ENCODE data around the gene RARG.

Gene RARG

GRCh38 chr12:53239643-53240258, 7.7 kb upstream of the RARG start:
- Histone ChIP-seq H3K9ac (ENCODE audit: low read length) (no peak overlapping the region), H3K4me1 (ENCODE audit: control insufficient read depth, insufficient read depth, low read depth, low read length) (no peaks in the 10 kb centered on the region), H3K4ac (ENCODE audit: low read depth in 1 of 2, low read length in 2 of 2) (no peak overlapping the region), H4K91ac (ENCODE audit: low read length) (no peak overlapping the region), H3K27me3 (ENCODE audit: control insufficient read depth in 1 of 2, insufficient read depth in 1 of 2, low read length in 2 of 2) (peaks cover 27 to 57% of the 10 kb centered on the region in 2 experiments), H3K14ac (ENCODE audit: low read length in 2 of 2) (no peak overlapping the region), H3K18ac (ENCODE audit: low read depth in 1 of 2, low read length in 2 of 2) (no peak overlapping the region), H3K23ac (ENCODE audit: low read length in 2 of 2) (no peak overlapping the region), H2AFZ (ENCODE audit: low read depth, low read length) (no peak overlapping the region), H3K4me3 (ENCODE audit: insufficient read depth in 1 of 2, low read depth in 1 of 2, low read length in 2 of 2) (no peak overlapping the region), H3K4me2 (ENCODE audit: low read length, poor library complexity, severe bottlenecking) (no peak overlapping the region), H2BK5ac (ENCODE audit: low read depth, low read length, poor library complexity, severe bottlenecking) (no peak overlapping the region), H3K27ac (ENCODE audit: low read length, poor library complexity, severe bottlenecking) (no peak overlapping the region), H2BK15ac (ENCODE audit: low read depth, poor library complexity, severe bottlenecking) (no peak overlapping the region), H2BK120ac (ENCODE audit: low read depth, low read length) (no peak overlapping the region), H3K79me1 (replicated peaks; ENCODE audit: low read length, poor library complexity, severe bottlenecking) (no peaks in the 10 kb centered on the region), H3K36me3 (ENCODE audit: control insufficient read depth in 1 of 2, insufficient read depth in 2 of 2, low read depth in 1 of 2, low read length in 2 of 2) (no peaks in the 10 kb centered on the region), H4K8ac (ENCODE audit: low read length) (no peak overlapping the region), H2AK5ac (ENCODE audit: low read length, severe bottlenecking) (no peak overlapping the region), H2BK12ac (ENCODE audit: low read length in 2 of 2) (no peak overlapping the region), H3K9me3 (ENCODE audit: control insufficient read depth, low read length) (no peaks in the 10 kb centered on the region)
- 89% methylated on average over 10 of the region's 10 CpGs for WGBS
- no peak for DNase-seq

DNA sequence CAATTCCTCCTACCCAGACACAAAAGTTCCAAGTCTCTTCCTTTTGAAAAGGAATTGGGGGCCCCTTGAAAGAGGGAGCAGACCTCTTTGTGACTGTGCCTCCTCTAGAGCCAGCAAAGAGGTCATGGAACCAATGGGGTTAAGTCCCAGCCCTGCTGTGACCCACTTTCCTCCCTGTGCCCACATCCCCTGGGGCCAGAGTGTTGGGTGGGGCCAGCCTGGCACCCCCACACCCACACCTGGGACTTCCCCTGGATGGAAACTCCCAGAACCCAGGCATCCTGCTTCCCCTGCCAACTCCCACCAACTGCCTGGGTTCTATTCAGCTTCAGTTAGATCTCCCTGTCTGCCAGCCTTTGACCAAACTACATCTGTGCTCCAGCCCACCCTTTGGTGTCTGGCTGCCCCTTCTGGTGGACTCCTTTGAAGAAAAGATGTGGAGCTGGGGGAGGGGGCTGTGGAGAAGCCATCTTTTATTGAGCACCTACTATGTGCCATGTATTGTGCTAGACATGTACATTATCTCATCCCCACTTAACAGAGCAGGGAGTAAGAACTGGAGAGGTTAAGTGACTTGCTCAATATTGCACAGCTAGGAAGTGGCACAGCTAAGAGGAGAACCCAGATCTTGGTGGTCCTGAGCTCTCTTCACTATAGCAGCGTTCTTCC, 4.6 kb upstream of the RARG start:
- no peak overlapping the region for H3K18ac ChIP-seq (ENCODE audit: low read depth in 1 of 2, low read length in 2 of 2)
- H3K27me3 ChIP-seq (ENCODE audit: control insufficient read depth in 1 of 2, insufficient read depth in 1 of 2, low read length in 2 of 2): peaks cover 0 to 41% of the 10 kb centered on the region in 2 experiments
- no peak for DNase-seq
- no peak overlapping the region for H2BK5ac ChIP-seq (ENCODE audit: low read depth, low read length, poor library complexity, severe bottlenecking)
- WGBS: 80% methylated on average over 1 of the region's 1 CpG
- peaks cover 1% of the 10 kb centered on the region for H3K79me1 ChIP-seq (replicated peaks; ENCODE audit: low read length, poor library complexity, severe bottlenecking)
- no peak overlapping the region for H2AK5ac ChIP-seq (ENCODE audit: low read length, severe bottlenecking)
- H2AFZ ChIP-seq (ENCODE audit: low read depth, low read length): no peak overlapping the region
- H3K36me3 ChIP-seq (ENCODE audit: control insufficient read depth in 1 of 2, insufficient read depth in 2 of 2, low read depth in 1 of 2, low read length in 2 of 2): no peaks in the 10 kb centered on the region
- no peak overlapping the region for H4K8ac ChIP-seq (ENCODE audit: low read length)
- no peak overlapping the region for H3K27ac ChIP-seq (ENCODE audit: low read length, poor library complexity, severe bottlenecking)
- peaks cover 16% of the 10 kb centered on the region for H3K4me1 ChIP-seq (ENCODE audit: control insufficient read depth, insufficient read depth, low read depth, low read length)
- no peak overlapping the region for H3K4me3 ChIP-seq (ENCODE audit: insufficient read depth in 1 of 2, low read depth in 1 of 2, low read length in 2 of 2)
- no peak overlapping the region for H3K14ac ChIP-seq (ENCODE audit: low read length in 2 of 2)
- H2BK12ac ChIP-seq (ENCODE audit: low read length in 2 of 2): no peak overlapping the region
- no peak overlapping the region for H3K4me2 ChIP-seq (ENCODE audit: low read length, poor library complexity, severe bottlenecking)
- H3K23ac ChIP-seq (ENCODE audit: low read length in 2 of 2): no peak overlapping the region
- H2BK120ac ChIP-seq (ENCODE audit: low read depth, low read length): no peak overlapping the region
- H3K9me3 ChIP-seq (ENCODE audit: control insufficient read depth, low read length): no peaks in the 10 kb centered on the region
- H3K9ac ChIP-seq (ENCODE audit: low read length): no peak overlapping the region
- no peak overlapping the region for H2BK15ac ChIP-seq (ENCODE audit: low read depth, poor library complexity, severe bottlenecking)
- H4K91ac ChIP-seq (ENCODE audit: low read length): no peak overlapping the region
- H3K4ac ChIP-seq (ENCODE audit: low read depth in 1 of 2, low read length in 2 of 2): no peak overlapping the region

DNA sequence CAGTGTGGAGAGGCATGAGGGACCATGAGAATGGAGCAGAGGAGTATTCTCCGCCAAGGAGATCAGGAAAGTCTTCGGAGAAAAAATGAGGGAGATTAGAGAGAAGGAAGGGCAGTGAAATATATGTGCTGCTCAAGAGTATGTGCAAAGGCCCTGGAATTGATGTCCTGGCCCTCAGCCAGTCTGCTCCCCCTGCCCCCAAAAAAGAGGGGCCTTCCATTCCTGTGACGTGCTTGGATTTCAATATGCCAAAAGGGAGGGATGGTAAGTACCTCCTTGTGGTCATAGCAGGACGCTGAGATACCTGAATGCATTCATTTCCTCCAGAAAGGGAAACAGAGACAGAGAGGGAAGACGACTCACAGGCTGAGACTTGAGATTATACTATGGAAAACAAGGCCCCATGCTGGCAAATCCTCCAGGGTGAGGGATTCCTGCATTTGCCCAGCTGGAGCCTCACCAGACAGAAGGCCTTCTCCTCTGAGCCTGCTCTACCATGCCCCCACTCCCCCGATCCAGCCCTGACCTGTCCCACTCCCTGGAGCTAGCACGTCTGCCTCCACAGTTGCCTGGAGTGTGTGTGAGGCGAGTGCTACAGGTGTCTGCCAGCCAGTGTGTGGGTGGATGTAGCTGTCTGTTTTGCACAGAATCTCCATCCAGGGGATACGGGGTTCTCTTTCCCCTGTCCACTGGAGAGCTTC, 3.9 kb upstream of the RARG start:
- peaks cover 0 to 40% of the 10 kb centered on the region in 2 experiments for H3K27me3 ChIP-seq (ENCODE audit: control insufficient read depth in 1 of 2, insufficient read depth in 1 of 2, low read length in 2 of 2)
- no peak for DNase-seq
- H3K4me1 ChIP-seq (ENCODE audit: control insufficient read depth, insufficient read depth, low read depth, low read length): peaks cover 22% of the 10 kb centered on the region
- H3K9me3 ChIP-seq (ENCODE audit: control insufficient read depth, low read length): no peaks in the 10 kb centered on the region
- no peak overlapping the region for H2AK5ac ChIP-seq (ENCODE audit: low read length, severe bottlenecking)
- H3K79me1 ChIP-seq (replicated peaks; ENCODE audit: low read length, poor library complexity, severe bottlenecking): peaks cover 7% of the 10 kb centered on the region
- H2BK120ac ChIP-seq (ENCODE audit: low read depth, low read length): no peak overlapping the region
- no peak overlapping the region for H3K4me3 ChIP-seq (ENCODE audit: insufficient read depth in 1 of 2, low read depth in 1 of 2, low read length in 2 of 2)
- H4K8ac ChIP-seq (ENCODE audit: low read length): peak overlapping the region; percentile 30
- no peak overlapping the region for H3K23ac ChIP-seq (ENCODE audit: low read length in 2 of 2)
- H3K4ac ChIP-seq (ENCODE audit: low read depth in 1 of 2, low read length in 2 of 2): no peak overlapping the region
- no peaks in the 10 kb centered on the region for H3K36me3 ChIP-seq (ENCODE audit: control insufficient read depth in 1 of 2, insufficient read depth in 2 of 2, low read depth in 1 of 2, low read length in 2 of 2)
- peak overlapping the region in 1 of 2 experiments; percentile 33 for H2BK12ac ChIP-seq (ENCODE audit: low read length in 2 of 2)
- H3K18ac ChIP-seq (ENCODE audit: low read depth in 1 of 2, low read length in 2 of 2): no peak overlapping the region
- H2BK15ac ChIP-seq (ENCODE audit: low read depth, poor library complexity, severe bottlenecking): no peak overlapping the region
- no peak overlapping the region for H4K91ac ChIP-seq (ENCODE audit: low read length)
- 62% methylated on average over 9 of the region's 9 CpGs for WGBS
- peak overlapping the region in 1 of 2 experiments; percentile 76 for H3K14ac ChIP-seq (ENCODE audit: low read length in 2 of 2)
- no peak overlapping the region for H3K9ac ChIP-seq (ENCODE audit: low read length)
- no peak overlapping the region for H2BK5ac ChIP-seq (ENCODE audit: low read depth, low read length, poor library complexity, severe bottlenecking)
- H3K27ac ChIP-seq (ENCODE audit: low read length, poor library complexity, severe bottlenecking): no peak overlapping the region
- no peak overlapping the region for H3K4me2 ChIP-seq (ENCODE audit: low read length, poor library complexity, severe bottlenecking)
- no peak overlapping the region for H2AFZ ChIP-seq (ENCODE audit: low read depth, low read length)

DNA sequence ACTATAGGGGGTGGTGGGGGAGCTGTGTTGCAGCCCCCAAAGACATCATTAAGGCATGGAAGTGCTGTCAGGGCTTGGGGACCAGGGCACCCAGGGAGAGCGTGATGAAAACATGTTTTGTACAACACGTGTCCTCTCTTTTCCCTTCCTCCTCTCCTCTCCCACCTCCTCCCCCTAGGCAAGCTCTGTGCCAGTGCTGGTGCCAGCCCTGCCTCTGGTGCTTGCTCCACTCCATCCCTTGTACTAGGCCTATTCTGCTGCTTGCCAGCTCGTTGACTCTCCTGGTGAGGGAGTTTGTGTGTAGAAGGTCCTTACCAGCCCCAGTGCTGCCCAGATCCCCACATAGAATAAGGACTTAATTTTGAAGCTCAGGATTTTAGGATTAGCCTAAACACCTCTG, 3.2 kb upstream of the RARG start:
- Histone ChIP-seq H3K27ac (ENCODE audit: low read length, poor library complexity, severe bottlenecking) (no peak overlapping the region), H4K8ac (ENCODE audit: low read length) (no peak overlapping the region), H3K23ac (ENCODE audit: low read length in 2 of 2) (no peak overlapping the region), H2BK15ac (ENCODE audit: low read depth, poor library complexity, severe bottlenecking) (no peak overlapping the region), H2BK5ac (ENCODE audit: low read depth, low read length, poor library complexity, severe bottlenecking) (no peak overlapping the region), H3K18ac (ENCODE audit: low read depth in 1 of 2, low read length in 2 of 2) (no peak overlapping the region), H3K4me1 (ENCODE audit: control insufficient read depth, insufficient read depth, low read depth, low read length) (peaks cover 29% of the 10 kb centered on the region), H3K27me3 (ENCODE audit: control insufficient read depth in 1 of 2, insufficient read depth in 1 of 2, low read length in 2 of 2) (peaks cover 0 to 40% of the 10 kb centered on the region in 2 experiments), H2AK5ac (ENCODE audit: low read length, severe bottlenecking) (no peak overlapping the region), H2AFZ (ENCODE audit: low read depth, low read length) (no peak overlapping the region), H3K9me3 (ENCODE audit: control insufficient read depth, low read length) (no peaks in the 10 kb centered on the region), H3K4ac (ENCODE audit: low read depth in 1 of 2, low read length in 2 of 2) (no peak overlapping the region), H4K91ac (ENCODE audit: low read length) (no peak overlapping the region), H3K4me2 (ENCODE audit: low read length, poor library complexity, severe bottlenecking) (no peak overlapping the region), H3K79me1 (replicated peaks; ENCODE audit: low read length, poor library complexity, severe bottlenecking) (peaks cover 8% of the 10 kb centered on the region), H3K36me3 (ENCODE audit: control insufficient read depth in 1 of 2, insufficient read depth in 2 of 2, low read depth in 1 of 2, low read length in 2 of 2) (peaks cover 0 to 4% of the 10 kb centered on the region in 2 experiments), H3K9ac (ENCODE audit: low read length) (no peak overlapping the region), H3K14ac (ENCODE audit: low read length in 2 of 2) (no peak overlapping the region), H2BK120ac (ENCODE audit: low read depth, low read length) (no peak overlapping the region), H3K4me3 (ENCODE audit: insufficient read depth in 1 of 2, low read depth in 1 of 2, low read length in 2 of 2) (no peak overlapping the region), H2BK12ac (ENCODE audit: low read length in 2 of 2) (no peak overlapping the region)
- 94% methylated on average over 2 of the region's 3 CpGs for WGBS
- no peak for DNase-seq

All from mesenchymal stem cell (in vitro differentiated cells and primary cell).